Measurements from ENCODE around the gene MTOR.

GRCh38 chr1:11170102-11170501 is 92.2 kb downstream of the MTOR start:
- TF ChIP-seq YY1 (IDR thresholded peaks at IDR 0.05; ENCODE audit: low read depth, low read length) (no peak), POLR2AphosphoS5 (IDR thresholded peaks at IDR 0.05; ENCODE audit: low read depth, low read length) (no peak), PHF8 (conservative IDR thresholded peaks at IDR 0.05; ENCODE audit: low read depth, low read length) (no peak), GABPA (IDR thresholded peaks at IDR 0.05; ENCODE audit: borderline replicate concordance, insufficient read depth, low read length) (no peak), CTCF (IDR thresholded peaks at IDR 0.05; ENCODE audit: control extremely low read depth in 1 of 3, insufficient read depth in 1 of 3, low read depth in 1 of 3, low read length in 3 of 3) (no peak), EZH2 (IDR thresholded peaks at IDR 0.05; ENCODE audit: low read depth, low read length, severe bottlenecking) (no peak), POLR2A (IDR thresholded peaks at IDR 0.05; ENCODE audit: control extremely low read depth in 1 of 2, low read depth in 2 of 2, low read length in 2 of 2) (no peak), KDM1A (IDR thresholded peaks at IDR 0.05; ENCODE audit: borderline replicate concordance, low read length) (no peak)

Data from H1 (cell line).